CD4-positive, alpha-beta T cell treated with Interleukin-6 for 4 hours (primary cell): Measurements from ENCODE around the gene NECTIN1.
A peak's percentile ranks its signal among the peaks of the same experiment; 100 is the strongest.

Experiments used
- DNase-seq: peaks from one replicate; pipeline ENCODE4 v3.0.0-alpha.2; 2020; ENCODE audit warnings: mixed read lengths

NECTIN1 gene

DNA sequence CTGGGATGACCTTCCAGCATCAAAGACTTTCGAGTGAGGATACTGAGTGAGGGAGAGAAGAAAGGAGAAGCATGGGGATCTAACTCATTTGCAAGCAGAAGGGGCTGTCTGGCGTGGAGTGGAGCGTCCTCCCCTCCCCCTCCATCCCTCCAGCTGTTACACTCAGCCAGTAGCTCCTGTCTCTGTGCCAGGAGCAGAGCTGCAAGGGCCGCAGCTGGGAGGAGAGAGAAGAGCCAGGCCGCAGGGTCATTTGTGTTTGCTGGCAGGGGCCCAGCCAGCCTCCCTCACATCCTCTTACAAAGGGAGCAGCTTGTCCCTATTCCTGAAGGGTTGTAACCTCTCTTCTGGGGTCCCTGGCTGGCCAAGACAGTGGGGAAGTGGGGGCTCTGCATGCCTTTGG lies 57.9 kb downstream of the NECTIN1 start:
- DNase-seq = no peak

DNA sequence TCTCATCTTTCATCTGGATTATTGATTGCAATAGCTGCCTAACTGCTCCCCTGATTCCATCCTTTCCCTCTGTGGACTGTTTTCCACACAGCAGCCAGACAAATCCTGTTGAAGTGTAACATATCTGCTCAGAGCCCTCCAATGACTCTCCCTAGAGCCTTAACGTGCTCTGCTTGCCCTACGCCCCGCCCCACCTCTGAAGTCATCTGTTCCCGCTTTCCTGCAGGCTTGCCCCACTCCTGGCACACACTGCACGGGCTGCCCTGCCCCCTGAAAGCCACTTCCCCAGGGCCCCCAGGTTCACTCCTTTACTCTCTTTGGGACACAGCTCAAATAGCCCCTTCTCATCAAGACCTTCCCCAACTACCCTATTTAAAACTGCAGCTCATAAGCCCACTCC lies 59.5 kb downstream of the NECTIN1 start:
- DNase-seq = no peak

DNA sequence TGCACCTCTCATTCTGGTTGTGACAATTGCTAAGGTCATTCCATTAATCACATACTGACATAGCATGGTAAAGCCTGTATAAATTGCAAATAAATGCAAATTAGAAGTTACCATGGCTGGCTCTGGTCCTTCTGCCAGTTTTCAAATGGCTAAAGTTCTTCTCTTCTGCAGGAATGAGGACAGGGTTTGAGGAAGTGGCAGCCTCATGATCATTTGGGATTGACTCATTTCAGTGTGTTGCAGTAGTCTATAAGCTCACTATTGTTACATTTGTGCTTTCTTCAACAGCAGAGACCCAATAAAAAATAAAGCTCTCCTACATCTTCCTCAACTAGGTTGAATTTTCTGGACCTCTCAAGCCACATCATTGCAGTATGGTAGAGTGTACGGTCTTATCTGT lies 60.3 kb downstream of the NECTIN1 start:
- DNase-seq = no peak

DNA sequence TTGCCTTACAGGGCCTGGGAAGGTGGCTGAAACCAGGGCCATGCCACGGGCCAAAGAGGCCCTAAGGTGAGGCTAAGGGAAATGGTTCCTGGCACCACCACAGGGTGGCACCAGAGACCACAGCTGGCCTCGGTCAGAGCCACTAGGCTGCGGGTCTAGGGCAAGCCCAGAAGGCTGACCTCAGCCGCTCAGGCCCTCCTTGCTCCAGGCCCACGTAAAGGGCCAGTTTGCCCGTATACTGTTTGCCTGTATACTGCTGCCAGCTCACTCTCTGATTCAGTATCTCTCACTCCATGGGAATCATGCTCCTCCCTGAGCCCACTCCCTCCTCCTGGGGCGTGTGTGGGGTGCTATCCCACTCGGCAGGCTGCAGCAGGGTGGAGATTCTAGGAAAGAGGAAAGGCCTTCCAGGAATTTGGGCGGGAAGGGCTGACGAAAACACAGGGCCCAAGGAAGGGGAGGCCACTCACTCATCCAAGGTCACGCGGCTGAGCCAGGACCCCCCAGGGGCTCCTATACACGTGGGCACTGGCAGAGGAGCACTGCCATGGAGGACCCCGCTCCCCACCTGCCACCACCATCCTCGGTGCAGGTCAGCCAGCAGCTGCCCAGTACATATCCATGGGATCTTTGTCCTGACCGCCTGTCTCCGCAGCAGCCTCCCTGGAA lies 62.4 kb downstream of the NECTIN1 start:
- peak; percentile 69 for DNase-seq

DNA sequence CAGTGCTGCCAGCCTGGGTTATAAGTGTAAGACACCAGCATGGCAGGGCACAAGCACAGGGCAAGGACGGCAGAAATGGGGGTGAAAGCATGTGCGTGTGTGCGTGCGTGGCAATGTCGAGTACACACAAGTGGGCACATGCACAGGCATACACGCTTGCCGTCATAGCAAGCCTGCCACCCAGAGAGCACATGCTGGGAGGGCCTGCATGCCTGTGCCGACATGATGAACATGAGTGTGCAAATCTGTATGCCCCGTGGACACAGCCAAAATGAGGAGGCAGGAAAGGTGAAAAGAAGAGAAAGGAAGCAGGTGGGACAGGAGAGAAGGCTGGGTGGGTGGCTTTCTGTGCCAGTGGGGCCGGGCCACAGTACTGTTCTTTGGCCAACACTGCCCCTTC lies 62.9 kb downstream of the NECTIN1 start:
- DNase-seq = no peak

DNA sequence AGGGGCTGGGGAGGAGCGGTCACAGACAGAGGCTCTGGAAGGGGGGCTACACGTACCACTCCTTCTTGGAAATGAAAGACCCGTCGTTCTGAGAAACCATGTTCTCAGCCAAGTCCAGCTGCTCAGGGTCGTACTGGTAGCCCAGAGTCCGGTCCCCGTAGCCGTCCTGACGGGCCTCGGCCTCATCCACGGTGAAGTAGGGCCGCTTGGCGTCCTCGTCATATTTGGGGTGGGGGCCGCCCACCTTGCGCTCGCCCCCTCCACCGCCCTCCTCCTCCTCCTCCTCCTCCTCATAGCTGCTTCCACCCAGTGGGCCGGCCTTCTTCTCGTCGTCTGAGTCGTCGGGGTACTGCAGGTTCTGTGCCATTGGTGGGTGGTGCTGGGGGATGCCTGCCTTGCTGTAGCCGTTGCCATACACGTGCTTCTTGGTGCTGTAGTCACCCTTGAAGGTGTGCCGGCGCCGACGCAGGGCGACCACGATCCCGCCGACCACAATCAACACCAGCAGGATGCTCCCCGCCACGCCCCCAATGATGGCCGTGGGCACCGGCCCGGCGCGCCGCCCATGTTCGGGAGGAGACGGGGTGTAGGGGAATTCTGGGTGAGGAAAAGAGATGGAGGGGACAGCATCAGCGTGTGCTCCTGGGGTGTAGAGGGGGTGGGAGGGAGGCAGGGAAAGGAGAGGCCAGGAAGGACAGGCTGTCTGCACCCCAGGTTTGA lies 64.1 kb downstream of the NECTIN1 start:
- DNase-seq = no peak

DNA sequence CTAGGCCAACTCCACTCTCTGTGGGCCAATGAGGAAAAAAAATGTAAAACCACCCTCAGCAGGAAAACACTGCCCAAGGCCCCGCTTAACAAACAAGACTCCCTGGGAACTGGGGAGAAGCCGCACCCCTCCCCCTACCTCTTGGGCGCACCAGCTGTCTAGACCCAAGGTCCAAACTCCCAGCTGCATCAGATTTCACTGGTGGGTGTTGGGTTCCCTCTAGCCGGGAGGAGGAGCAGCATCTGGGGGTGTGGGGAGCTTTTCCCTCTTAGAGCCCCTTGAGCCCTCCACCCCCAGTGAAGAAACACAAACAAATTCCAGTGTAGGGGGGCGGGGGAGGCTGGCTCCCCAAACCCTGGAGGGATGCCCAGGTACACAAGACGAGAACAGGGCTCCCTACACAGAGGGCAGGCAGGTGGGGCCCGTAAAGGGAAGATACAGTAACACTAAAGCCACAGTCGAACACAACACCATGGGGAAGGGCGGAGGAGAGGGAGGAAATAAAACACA lies 64.9 kb downstream of the NECTIN1 start:
- DNase-seq = no peak

DNA sequence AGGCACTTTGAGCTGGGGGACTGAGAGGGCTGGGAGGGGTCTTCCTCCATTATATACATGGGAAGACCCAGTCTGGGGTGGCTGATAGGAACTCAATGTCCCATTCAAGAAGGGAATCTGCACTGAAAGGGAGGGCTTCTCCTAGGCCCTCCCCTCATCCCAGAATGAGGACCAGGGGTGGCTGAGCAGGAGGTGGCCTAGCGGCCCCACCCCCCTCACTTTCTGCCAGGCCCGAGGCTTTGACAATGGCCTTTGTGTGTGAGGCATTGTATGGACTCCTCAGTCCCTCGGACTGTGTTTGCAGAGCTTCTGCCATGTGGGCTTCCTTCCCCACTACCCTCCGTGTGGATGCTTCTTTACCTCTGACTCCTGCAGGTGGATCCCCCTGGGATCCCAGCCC lies 65.7 kb downstream of the NECTIN1 start:
- DNase-seq = no peak

DNA sequence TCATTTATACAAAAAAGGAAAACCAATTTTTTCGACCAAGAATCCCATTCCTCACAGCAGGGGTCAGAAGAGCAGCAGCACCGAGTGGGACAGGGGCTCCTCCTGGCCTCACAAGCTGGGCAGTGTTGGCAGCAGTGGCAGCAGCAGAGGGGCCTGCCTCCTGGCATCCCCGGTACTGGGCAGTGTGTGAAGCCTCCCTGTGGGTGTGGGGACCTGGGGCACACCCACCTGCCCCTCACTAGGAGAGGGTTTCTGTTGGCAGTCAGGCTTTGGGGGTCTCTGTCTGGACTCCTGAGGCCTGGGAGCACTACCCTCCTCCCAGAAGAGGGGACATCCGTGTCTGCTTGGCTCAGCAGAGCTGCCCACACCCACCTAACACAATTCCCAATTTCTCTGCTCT lies 67.8 kb downstream of the NECTIN1 start:
- DNase-seq = no peak

DNA sequence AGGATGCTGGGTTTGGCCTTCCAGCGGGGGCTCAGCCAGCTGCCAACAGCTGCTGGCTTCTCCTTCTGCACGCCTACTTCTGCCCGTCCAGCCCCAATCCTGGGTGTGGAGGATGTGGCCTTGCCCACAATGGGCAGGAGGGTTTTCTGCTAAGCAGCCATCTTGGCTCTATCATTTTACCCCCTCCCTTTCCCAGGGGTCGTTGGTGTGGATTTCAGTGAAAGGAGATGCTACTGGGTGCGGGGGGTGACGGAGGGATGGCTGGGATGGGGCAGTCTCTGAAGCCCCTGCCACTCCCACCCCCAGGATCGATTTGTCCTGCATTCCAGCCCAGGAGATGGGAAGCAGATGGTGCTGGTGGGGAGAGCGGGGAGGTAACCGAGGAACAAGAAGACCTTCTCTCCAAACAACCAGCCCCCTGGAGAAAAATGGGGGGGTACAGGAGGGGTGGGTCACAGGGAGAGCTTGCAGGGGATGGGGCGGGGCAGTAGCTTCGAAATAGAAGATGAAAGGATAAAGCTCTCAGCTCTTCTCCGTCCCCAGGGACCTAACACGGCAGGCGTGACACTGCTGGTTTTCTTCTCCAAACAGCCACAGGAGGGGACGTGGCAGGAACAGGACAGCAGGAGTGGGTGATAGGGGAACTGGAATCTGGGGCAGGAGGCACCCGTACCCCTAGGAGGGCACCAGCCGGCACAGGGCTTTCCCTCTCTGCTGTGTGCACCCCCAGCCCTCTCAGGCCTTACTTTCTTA lies 68.9 kb downstream of the NECTIN1 start:
- no peak for DNase-seq

DNA sequence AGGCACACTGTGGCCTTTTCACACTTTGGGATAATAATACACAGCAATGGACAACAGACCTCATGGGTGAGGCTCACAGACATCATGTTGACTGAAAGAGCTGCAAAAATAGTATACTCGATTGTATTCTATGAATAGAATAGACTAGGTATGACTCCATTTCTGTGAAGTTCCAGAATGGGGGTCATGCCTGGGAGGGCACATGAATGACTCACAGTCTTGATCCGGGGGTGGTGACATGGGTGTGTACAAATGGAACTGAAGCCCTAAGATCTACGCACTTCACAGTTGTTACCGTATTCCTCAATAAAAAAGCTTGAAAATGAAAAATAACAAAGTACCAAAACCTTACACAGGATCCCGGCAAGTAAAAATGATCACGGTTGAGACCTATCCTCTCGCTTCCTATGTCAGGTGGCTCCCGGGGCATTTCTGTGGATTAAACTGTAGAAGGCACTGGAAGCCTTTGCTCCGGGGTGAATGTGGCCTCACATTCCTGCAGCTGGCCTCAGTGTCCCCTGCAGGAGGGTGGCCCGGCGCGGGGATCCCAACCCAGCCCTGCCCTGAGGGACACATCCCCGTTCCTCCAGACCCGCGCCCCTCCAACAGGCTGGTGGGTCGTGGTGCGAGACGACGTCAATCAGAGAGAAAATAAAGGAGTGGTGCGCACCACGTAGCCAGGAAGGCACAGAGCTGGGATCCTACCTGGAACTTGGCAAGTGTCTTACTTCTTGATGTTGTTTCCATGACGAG lies 75.9 kb downstream of the NECTIN1 start:
- no peak for DNase-seq

DNA sequence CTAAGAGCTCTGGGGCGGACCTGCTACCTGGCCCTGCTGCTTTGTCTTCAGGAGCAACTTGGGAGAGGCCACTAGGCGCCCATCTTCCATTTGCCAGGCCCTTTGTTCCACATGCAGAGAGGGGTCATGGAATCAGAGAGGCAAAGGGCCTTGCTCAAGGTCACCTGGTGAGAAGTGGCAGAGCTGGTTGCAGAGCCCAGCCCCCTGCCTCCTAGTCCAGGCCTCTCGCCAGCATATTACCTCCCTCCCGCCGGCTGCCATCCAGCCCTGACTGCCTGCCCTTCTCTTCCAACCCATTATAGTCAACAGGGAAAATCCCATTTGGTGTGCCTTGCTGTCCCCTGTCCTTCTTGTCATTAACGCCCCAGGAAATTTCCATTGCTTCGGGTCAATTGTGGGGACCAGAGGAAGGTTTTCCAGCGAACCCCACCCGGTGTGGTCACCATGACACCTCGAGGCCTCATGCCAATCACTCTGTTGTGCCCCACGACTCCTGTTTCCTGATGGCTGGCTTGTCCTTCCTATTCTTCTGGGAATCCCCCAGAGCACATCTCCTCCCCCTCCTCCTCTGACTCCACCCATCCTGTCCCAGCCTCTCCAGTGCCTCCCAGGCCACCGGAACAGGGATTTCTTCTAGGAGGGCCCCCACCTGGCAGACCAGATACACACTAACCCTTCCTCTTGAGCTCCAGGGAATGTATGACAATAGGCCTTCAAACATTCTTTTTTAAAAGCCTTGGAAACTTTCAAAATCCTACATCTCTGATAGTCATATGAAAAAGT lies 77.0 kb downstream of the NECTIN1 start:
- DNase-seq = no peak

DNA sequence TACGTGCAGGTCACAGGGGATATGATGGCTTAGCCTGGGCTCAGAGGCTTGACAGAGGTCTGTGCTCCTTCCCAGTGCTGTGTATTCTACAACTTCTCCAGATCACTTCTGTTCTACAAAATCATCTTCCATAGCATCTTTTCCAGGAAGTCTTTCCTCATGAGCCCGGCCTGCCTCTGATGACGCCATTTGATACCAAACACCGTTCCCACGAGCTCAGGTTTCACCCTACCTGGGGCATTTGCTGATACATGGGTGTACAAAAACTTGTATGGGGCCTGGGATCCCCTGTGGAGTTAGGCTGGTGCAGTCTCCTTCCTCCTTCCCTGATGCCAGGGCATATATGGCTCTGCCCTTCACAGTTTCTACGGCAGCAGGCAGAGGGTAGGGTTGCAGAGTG lies 78.7 kb downstream of the NECTIN1 start:
- DNase-seq = no peak

DNA sequence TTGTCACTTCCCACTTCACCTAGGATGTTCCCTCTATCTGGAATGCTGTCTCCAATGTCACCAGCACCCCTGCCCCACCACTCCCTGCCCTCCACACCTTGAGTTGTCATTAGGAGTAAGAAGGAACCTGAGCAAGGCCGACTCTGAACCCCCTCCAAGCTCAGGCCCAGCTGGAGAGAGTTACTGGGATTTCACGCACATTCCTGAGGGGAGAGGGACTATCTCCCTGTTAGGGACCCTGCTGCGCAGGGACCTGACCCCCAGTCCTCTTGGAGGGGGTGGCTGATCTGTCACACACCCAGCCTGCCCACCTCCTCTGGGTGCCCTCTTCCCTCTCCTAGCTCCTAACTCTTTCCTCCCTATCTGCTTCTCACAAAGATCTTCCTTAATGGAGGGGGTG lies 81.7 kb downstream of the NECTIN1 start:
- no peak for DNase-seq

DNA sequence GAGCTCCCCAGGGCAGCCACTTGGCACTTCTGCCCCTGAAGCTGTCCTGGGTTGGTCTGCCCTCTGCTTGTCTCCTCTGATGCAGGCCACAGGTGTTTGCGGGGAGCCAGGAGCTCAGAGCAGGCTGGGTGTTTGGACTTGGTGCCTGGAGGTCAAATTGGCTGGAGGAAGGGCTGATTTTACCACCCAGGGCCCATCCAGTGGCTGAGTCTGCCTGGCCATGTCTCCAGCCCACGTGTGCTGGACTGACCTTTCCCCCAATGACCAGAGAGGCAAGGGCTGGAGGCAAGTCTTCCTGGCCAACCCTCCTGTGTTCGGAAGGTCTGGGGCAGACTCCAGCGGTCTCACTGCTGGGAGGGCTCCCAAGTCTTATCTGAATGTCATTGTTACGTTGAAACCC lies 84.0 kb downstream of the NECTIN1 start:
- no peak for DNase-seq

DNA sequence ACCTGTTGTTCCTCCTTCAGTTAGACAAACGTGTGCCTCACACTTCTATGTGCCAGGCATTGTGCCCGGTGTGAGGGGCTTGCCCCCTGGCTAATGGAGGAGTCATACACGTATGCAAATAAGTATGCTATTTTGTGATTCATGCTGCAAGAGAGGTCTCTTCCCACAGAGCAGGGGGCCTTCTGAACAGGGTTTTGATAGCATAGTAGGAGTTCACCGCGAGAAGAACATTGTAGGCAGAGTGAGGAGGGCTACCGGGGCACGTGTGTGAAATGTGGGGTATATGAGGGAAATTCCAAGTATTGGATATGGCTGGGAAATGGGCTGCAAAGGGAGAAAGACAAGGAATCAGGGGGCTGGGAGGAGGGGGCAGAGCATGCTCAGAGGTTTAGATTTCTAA lies 84.5 kb downstream of the NECTIN1 start:
- no peak for DNase-seq

DNA sequence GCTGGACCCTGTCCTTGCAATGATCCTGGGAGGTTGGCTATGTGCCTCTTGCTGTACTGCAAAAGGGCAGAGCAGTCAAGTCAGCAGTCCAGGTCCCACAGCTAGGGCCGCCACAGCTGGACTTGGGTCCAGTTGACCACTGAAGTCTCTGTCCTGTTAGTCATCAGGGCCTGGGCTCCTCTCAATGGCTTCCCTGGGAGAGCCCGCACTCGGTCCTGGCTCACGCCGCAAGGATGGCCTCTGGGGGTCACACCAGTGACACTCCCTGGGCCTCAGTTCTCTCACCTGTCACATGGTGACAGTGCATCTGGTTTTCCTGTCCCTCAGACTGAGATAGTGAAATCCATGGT lies 85.1 kb downstream of the NECTIN1 start:
- DNase-seq = no peak

DNA sequence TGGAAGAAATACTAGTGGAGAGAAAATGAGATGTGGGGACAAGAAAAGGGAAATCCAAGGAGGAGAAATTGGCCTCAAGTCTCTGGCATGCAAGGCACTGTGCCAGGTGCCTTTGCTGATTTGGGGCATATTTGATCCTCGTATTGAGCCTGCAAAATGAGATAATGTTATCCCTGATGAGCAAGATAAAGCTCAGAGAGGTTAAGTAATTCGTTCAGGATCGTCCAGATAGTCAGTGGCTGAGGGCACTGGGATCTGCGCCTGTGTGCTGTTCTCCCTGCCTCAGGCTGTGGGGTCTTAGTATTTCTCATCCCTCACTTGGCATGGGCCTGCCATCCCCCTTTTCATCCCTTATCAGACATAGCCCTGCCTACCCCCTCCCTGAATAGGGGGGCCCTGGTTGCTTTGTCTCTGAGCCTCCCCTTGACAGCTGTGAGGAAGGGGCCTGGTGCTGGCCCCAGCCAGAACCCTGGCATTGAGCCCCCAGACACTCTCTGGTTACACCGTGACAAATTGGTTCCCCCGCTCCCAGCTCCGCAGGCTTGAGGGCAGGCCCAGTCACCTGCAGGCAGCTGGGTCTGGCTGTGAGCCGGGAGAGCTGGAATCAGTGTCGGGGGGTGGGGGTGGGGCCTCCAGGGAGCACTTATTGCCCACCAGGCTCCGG lies 85.7 kb downstream of the NECTIN1 start:
- no peak for DNase-seq

DNA sequence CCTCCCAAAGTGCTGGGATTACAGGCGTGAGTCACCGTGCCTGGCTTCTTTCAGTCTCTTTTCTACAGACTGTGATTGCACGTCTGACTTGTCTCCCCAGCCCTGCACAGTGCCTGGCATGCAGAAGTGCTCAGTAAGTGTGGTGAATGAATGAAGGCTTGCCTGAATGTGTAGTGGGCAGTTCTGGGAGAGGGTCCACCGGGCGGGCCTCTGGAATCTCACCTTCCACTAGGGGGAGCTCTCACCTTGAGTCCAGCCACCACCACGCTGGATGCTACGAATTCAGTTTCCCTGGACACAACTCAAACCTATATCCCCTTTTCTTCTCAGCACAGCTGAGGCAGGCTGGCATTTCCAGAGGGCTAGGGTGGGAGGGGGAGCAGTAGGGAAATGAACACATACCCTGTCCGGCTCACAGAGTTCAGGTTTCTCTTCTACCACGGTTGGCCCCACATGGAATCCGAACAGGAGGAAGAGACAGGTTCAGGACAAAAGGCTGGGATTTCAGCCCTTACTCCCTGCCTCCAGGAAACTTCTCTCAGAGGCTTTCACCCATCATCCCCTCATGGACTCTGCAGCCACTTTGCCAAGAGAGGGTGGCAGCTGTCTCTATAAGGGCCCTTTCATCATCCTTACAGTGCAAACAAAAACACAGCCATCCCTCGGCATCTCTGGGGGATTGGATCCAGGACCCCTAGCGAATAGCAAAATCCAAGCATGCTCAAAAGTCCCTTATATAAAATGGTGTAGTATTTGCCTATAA lies 86.8 kb downstream of the NECTIN1 start:
- peak; percentile 35 for DNase-seq

DNA sequence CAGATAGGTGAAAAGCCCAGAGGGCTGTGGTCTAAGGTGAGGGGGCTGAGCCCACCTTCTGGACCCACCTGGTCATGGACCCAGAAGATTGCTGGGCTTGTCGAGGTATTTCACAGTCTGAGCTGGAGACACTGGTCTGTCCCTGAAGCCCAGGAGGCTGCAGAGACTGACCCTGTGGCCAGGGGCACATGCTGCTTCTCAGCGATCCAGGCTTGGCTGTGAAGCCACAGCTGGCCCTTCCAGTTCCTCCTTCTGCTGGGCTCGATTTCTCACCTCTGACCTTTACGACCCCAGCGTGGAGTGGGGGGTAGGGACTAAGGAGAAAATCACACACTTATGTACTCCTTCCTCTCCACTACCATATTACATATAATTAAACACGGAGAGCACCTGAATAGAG lies 88.5 kb downstream of the NECTIN1 start:
- no peak for DNase-seq

DNA sequence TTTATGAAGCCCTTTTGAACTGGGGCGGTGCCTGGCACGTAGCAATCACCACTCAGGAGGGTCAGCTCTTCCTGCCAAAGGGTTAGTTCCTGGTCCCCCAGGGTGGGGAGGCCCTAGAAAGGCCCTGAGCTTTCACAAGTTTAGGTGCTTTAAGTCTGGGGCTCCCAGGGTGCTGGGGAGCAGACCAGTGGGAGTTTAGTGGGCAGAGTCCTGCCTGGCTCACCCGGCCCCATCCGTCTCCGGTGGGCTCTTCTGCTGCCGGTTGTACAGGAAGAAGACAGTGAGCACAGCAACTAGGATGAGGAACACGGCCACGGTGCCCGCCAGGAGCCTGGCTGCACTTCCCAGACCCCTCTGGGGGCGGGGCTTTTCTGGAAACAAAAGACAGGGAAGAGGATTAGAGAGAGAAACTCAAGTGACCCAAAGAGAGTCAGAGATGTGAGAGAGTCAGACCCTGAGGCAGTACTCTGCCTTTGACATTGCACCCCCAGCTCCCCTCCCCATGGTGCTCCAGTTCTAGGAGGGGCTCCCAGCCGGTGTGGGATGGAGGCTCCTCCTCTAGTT lies 89.3 kb downstream of the NECTIN1 start:
- no peak for DNase-seq
